HG03520 (cell line): ENCODE results near the gene PRELID3B.
"Not testable (repeated sequence)": the region's sequence is repeated elsewhere in the genome, so short reads cannot be mapped to it uniquely, and the experiment has no call there.

ENCODE experiments used
- ATAC-seq: cut with Tn5 transposase; IDR thresholded peaks from one replicate; pipeline ENCODE4 v1.9.1; 2021; ENCODE audit warnings: mild to moderate bottlenecking, moderate library complexity; ENCODE audit not compliant: unreplicated experiment

The PRELID3B gene

GRCh38 chr20:59027741-59028320 is 14.8 kb downstream of the PRELID3B start:
- no peak for ATAC-seq

- ATAC-seq = no peak
These were observed 15.5 kb downstream of the PRELID3B start for GRCh38 chr20:59026904-59027740.

GRCh38 chr20:59025511-59025910 is 17.1 kb downstream of the PRELID3B start:
- ATAC-seq = no peak

GRCh38 chr20:59025086-59025485 is 17.5 kb downstream of the PRELID3B start:
- no peak for ATAC-seq

- no peak for ATAC-seq
These were observed 18.5 kb downstream of the PRELID3B start for GRCh38 chr20:59024111-59024530.

- no peak for ATAC-seq
These were observed 19.0 kb downstream of the PRELID3B start for GRCh38 chr20:59023616-59024015.

GRCh38 chr20:59022754-59023153 is 19.8 kb downstream of the PRELID3B start:
- ATAC-seq = no peak

- no peak for ATAC-seq
These were observed 21.5 kb downstream of the PRELID3B start for GRCh38 chr20:59020938-59021551.

GRCh38 chr20:59019217-59019616 is 23.4 kb downstream of the PRELID3B start, which contains the start of gene TUBB1:
TSS of gene TUBB1 (plus strand) at chr20:59019429. CDS start at chr20:59019523, 94 bp downstream.
- ATAC-seq = no peak

- no peak for ATAC-seq
These were observed 23.8 kb downstream of the PRELID3B start for GRCh38 chr20:59018817-59019216.

GRCh38 chr20:59017493-59018231 is 24.9 kb downstream of the PRELID3B start:
- ATAC-seq = no peak

GRCh38 chr20:59016795-59017492 is 25.6 kb downstream of the PRELID3B start:
- ATAC-seq = no peak

- ATAC-seq = no peak
These were observed 26.5 kb downstream of the PRELID3B start for GRCh38 chr20:59015812-59016711.

GRCh38 chr20:59015411-59015810 is 27.2 kb downstream of the PRELID3B start:
- no peak for ATAC-seq

- no peak for ATAC-seq
These were observed 27.8 kb downstream of the PRELID3B start for GRCh38 chr20:59014680-59015389.

GRCh38 chr20:59013959-59014608 is 28.5 kb downstream of the PRELID3B start:
- no peak for ATAC-seq

- no peak for ATAC-seq
These were observed 29.3 kb downstream of the PRELID3B start for GRCh38 chr20:59013031-59013951.

GRCh38 chr20:59011874-59012157 is 30.8 kb downstream of the PRELID3B start:
- not testable (repeated sequence) for ATAC-seq
